ENCODE data around the gene GNAQ.

Gene GNAQ

GRCh38 chr9:77816641-77817341, 214.8 kb downstream of the GNAQ start:
- peaks cover 4% of the 10 kb centered on the region for H3K9me3 Mint-ChIP-seq
- H3K36me3 Mint-ChIP-seq (ENCODE audit: low read depth) = peaks cover 25% of the 10 kb centered on the region
- H3K4me1 Mint-ChIP-seq = peaks cover 22% of the 10 kb centered on the region
- H3K27me3 Mint-ChIP-seq (ENCODE audit: low read depth, poor library complexity) = no peaks in the 10 kb centered on the region
- TF ChIP-seq, protein P1, sequence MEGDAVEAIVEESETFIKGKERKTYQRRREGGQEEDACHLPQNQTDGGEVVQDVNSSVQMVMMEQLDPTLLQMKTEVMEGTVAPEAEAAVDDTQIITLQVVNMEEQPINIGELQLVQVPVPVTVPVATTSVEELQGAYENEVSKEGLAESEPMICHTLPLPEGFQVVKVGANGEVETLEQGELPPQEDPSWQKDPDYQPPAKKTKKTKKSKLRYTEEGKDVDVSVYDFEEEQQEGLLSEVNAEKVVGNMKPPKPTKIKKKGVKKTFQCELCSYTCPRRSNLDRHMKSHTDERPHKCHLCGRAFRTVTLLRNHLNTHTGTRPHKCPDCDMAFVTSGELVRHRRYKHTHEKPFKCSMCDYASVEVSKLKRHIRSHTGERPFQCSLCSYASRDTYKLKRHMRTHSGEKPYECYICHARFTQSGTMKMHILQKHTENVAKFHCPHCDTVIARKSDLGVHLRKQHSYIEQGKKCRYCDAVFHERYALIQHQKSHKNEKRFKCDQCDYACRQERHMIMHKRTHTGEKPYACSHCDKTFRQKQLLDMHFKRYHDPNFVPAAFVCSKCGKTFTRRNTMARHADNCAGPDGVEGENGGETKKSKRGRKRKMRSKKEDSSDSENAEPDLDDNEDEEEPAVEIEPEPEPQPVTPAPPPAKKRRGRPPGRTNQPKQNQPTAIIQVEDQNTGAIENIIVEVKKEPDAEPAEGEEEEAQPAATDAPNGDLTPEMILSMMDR (IDR thresholded peaks at IDR 0.05) = no peak
- DNase-seq = no peak
- H3K27ac Mint-ChIP-seq = no peak overlapping the region
- H3K4me3 Mint-ChIP-seq = no peak overlapping the region

- TF ChIP-seq, protein P1 (IDR thresholded peaks at IDR 0.05) = no peak
- Mint-ChIP-seq H3K4me1 (peaks cover 20% of the 10 kb centered on the region), H3K9me3 (peaks cover 4% of the 10 kb centered on the region), H3K27me3 (ENCODE audit: low read depth, poor library complexity) (no peaks in the 10 kb centered on the region), H3K27ac (no peak overlapping the region), H3K4me3 (no peak overlapping the region), H3K36me3 (ENCODE audit: low read depth) (peaks cover 31% of the 10 kb centered on the region)
- DNase-seq = no peak
Observed at GRCh38 chr9:77815260-77815659, 216.4 kb downstream of the GNAQ start.

GRCh38 chr9:77811832-77812231, 219.8 kb downstream of the GNAQ start:
- Mint-ChIP-seq H3K27ac (peak overlapping the region; percentile 44), H3K4me1 (peaks cover 9% of the 10 kb centered on the region), H3K4me3 (no peak overlapping the region), H3K27me3 (ENCODE audit: low read depth, poor library complexity) (no peaks in the 10 kb centered on the region), H3K36me3 (ENCODE audit: low read depth) (peaks cover 43% of the 10 kb centered on the region), H3K9me3 (no peaks in the 10 kb centered on the region)
- TF ChIP-seq, protein P1 (IDR thresholded peaks at IDR 0.05) = no peak
- no peak for DNase-seq

- Mint-ChIP-seq H3K36me3 (ENCODE audit: low read depth) (peaks cover 47% of the 10 kb centered on the region), H3K27ac (no peak overlapping the region), H3K27me3 (ENCODE audit: low read depth, poor library complexity) (no peaks in the 10 kb centered on the region), H3K9me3 (no peaks in the 10 kb centered on the region), H3K4me3 (no peak overlapping the region), H3K4me1 (peaks cover 9% of the 10 kb centered on the region)
- DNase-seq = no peak
- TF ChIP-seq, protein P1 (IDR thresholded peaks at IDR 0.05) = no peak
Observed at GRCh38 chr9:77810637-77811119, 220.9 kb downstream of the GNAQ start.

DNA sequence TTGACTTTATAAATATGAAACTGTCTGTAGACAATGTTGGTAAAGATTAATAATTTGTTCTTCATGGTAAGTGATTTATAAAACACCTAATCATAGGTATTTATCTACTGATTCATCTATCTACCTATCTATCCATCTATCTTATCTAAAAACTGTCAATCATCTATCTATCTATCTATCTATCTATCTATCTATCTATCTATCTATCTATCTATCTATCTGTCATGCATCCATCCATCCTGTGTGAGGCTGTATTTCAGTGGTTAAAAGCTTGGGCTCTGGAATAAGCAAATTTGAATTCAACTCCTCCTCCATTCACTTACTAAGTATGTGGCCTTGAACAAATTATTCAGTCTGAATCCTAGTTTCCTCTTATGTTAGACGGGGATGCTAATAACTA, 221.6 kb downstream of the GNAQ start:
- TF ChIP-seq, protein P1 (IDR thresholded peaks at IDR 0.05) = no peak
- no peak for DNase-seq
- Mint-ChIP-seq H3K4me1 (peaks cover 9% of the 10 kb centered on the region), H3K27me3 (ENCODE audit: low read depth, poor library complexity) (no peaks in the 10 kb centered on the region), H3K9me3 (no peaks in the 10 kb centered on the region), H3K4me3 (no peak overlapping the region), H3K36me3 (ENCODE audit: low read depth) (peaks cover 43% of the 10 kb centered on the region), H3K27ac (no peak overlapping the region)

DNA sequence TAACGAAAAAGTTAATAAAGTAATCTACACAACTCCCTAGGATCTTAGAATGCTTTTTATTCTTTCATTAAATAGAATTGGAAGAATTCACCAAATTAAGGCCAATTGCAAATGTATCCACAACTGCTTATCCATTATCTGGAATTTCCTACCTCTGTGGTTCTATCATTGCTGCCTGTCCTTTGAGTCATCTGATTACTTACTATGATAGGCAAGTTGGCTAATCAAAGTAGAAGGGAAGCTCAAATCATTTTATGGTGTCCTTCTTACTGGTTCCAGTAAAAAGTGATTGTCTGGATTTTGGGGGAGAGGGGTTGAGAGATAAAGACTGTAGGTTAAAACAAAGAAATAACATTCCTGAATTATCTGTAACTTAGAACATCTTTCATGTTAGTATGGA, 222.1 kb downstream of the GNAQ start:
- H3K9me3 Mint-ChIP-seq = no peaks in the 10 kb centered on the region
- H3K4me3 Mint-ChIP-seq = no peak overlapping the region
- no peaks in the 10 kb centered on the region for H3K27me3 Mint-ChIP-seq (ENCODE audit: low read depth, poor library complexity)
- DNase-seq = no peak
- TF ChIP-seq, protein P1 (IDR thresholded peaks at IDR 0.05) = no peak
- peaks cover 9% of the 10 kb centered on the region for H3K4me1 Mint-ChIP-seq
- H3K36me3 Mint-ChIP-seq (ENCODE audit: low read depth) = peaks cover 43% of the 10 kb centered on the region
- H3K27ac Mint-ChIP-seq = no peak overlapping the region
